Activated CD4-positive, alpha-beta T cell treated with anti-CD3 and anti-CD28 coated beads for 36 hours (primary cell): Measurements from ENCODE around the gene PCDHGB4. TPM values are rescaled to one million over a fixed set of nuclear protein-coding genes. Genes with fewer than 3 reads are reported as not detected.
"Not testable (repeated sequence)": the region's sequence is repeated elsewhere in the genome, so short reads cannot be mapped to it uniquely, and the experiment has no call there.

Experiments
- ATAC-seq: fragments of 200-7000 bp; cut with Tn5 transposase; one replicate; pipeline ENCODE4 v1.10.0; 2021; ENCODE audit warnings: mild to moderate bottlenecking, moderate library complexity
- CTCF ChIA-PET: fragments of 350-600 bp; sonication (Branson Sonifier 250); formaldehyde crosslinking; loops from one replicate; lab custom pipeline; 2021; ENCODE audit warnings: antibody characterized with exemption; lab: Charles Lee
- POLR2A ChIA-PET: fragments of 350-600 bp; sonication (Branson Sonifier 250); formaldehyde crosslinking; loops from one replicate; lab custom pipeline; 2021; ENCODE audit warnings: antibody characterized with exemption, inconsistent platforms; lab: Charles Lee
- DNase-seq: peaks from one replicate; pipeline ENCODE4 v3.0.0-alpha.2; 2020
- H3K27ac Mint-ChIP-seq: one replicate; pipeline ENCODE4 v1.8.0; 2021; ENCODE audit warnings: mixed read lengths
- H3K27me3 Mint-ChIP-seq: one replicate; pipeline ENCODE4 v1.8.0; 2021; ENCODE audit warnings: mixed read lengths
- H3K36me3 Mint-ChIP-seq: one replicate; pipeline ENCODE4 v1.8.0; 2021; ENCODE audit warnings: low read depth, mixed read lengths
- H3K4me1 Mint-ChIP-seq: one replicate; pipeline ENCODE4 v1.8.0; 2021; ENCODE audit warnings: mixed read lengths
- H3K4me3 Mint-ChIP-seq: one replicate; pipeline ENCODE4 v1.8.0; 2021; ENCODE audit warnings: mild to moderate bottlenecking, moderate library complexity, mixed read lengths
- H3K9me3 Mint-ChIP-seq: one replicate; pipeline ENCODE4 v1.8.0; 2021; ENCODE audit warnings: low read depth, mixed read lengths
- intact Hi-C, 2 experiments: fragments of 100-400 bp; cut with DNase I in 1 of 2; cut with micrococcal nuclease in 1 of 2; formaldehyde crosslinking; loops; one replicate each; pipeline versions ENCODE4 v1.14.2 to v1.15.1; 2022 to 2024; cut with DNase I, micrococcal nuclease
- total RNA-seq, 2 experiments: library from RNA; stranded (reverse); gene quantifications; one replicate each; pipeline ENCODE4 v1.2.3, GENCODE V29; 2021

The PCDHGB4 gene
- total RNA-seq: under 1 TPM in 1 of 2 experiments, not detected in 1; 0.09 TPM

- H3K4me3 Mint-ChIP-seq: peak within 1 kb of the TSS; percentile 23
- POLR2A ChIA-PET: interaction anchor here (0.6 kb wide), 1 partner anchor 127 kb away, joined by 3 read pairs; no protein-coding TSS in a partner anchor
- H3K4me1 Mint-ChIP-seq, intact Hi-C loops, H3K27ac Mint-ChIP-seq: not testable (repeated sequence)
- CTCF ChIA-PET: interaction anchor here (1.2 to 1.3 kb wide), 2 partner anchors 10 to 43 kb away, joined by 3 read pairs; partner anchors contain the start of gene PCDHGB5
- peaks cover 42% of the 10 kb centered on the region for H3K9me3 Mint-ChIP-seq
- DNase-seq: peak; percentile 56
- peaks cover 18% of the 10 kb centered on the region for H3K36me3 Mint-ChIP-seq
- peaks cover 71% of the 10 kb centered on the region for H3K27me3 Mint-ChIP-seq
- ATAC-seq: peak; percentile 68
These were observed at the start of gene PCDHGB4 for GRCh38 chr5:141387557-141388311. Gene PCDHGB4 (plus strand): TSS chr5:141387698. CDS start chr5:141387885, 187 bp downstream.

DNA sequence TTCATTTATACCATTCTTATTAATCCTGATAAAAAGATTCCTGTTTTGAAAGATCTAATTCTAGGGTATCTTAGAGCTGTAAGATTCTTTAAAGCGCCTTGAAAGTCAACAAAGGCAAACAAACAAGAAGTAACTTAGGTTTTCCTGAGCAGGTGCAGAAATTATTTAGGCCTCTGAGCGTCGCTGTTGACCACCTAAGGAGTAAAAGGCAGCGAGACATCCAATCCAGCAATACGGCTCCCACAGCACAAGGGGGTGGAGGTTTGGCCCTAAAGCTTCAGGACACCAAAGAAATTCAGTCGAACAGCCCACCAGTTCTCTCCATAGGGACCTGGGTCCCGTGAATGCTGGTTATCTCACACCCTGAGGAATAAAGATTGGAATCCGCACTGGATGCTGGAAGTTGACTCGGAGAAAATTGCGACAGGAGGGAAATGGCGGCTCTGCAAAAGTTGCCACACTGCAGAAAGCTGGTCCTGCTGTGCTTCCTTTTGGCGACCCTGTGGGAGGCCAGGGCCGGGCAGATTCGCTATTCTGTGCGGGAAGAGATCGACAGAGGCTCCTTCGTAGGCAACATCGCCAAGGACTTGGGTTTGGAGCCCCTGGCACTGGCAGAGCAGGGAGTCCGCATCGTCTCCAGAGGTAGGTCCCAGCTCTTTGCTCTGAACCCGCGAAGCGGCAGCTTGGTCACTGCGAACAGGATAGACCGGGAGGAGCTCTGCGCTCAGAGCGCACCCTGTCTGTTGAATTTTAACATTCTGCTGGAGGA, 48.8 kb upstream of the PCDHGB4 start, which contains the start of gene PCDHGA2:
Gene PCDHGA2, plus strand, starts transcription at position 223 of the 769 bp plus-strand sequence.
- H3K27ac Mint-ChIP-seq: no peak within 1 kb of the TSS
- peaks cover 46% of the 10 kb centered on the region for H3K9me3 Mint-ChIP-seq
- peaks cover 65% of the 10 kb centered on the region for H3K27me3 Mint-ChIP-seq
- H3K36me3 Mint-ChIP-seq: peaks cover 22% of the 10 kb centered on the region
- H3K4me3 Mint-ChIP-seq: peak within 1 kb of the TSS; percentile 15
- DNase-seq: peak; percentile 39
- no peak for ATAC-seq
- intact Hi-C loops: no loop called here
- no peaks in the 10 kb centered on the region for H3K4me1 Mint-ChIP-seq
- POLR2A ChIA-PET: no interaction called here
- CTCF ChIA-PET: interaction anchor here (0.6 to 3.4 kb wide), 14 partner anchors 11 to 225 kb away, joined by 3 to 22 read pairs (median 4); partner anchors contain the start of genes PCDHGA10, PCDHGA11, PCDHGA5 and PCDHGA8

GRCh38 chr5:141340781-141341354, 46.6 kb upstream of the PCDHGB4 start:
- H3K27ac Mint-ChIP-seq, POLR2A ChIA-PET, H3K4me3 Mint-ChIP-seq, H3K4me1 Mint-ChIP-seq, ATAC-seq, DNase-seq: not testable (repeated sequence)
- peaks cover 68% of the 10 kb centered on the region for H3K27me3 Mint-ChIP-seq
- CTCF ChIA-PET: interaction anchor here (3.4 kb wide), 1 partner anchor 13 kb away, joined by 22 read pairs; no protein-coding TSS in a partner anchor
- H3K9me3 Mint-ChIP-seq: peaks cover 52% of the 10 kb centered on the region
- peaks cover 31% of the 10 kb centered on the region for H3K36me3 Mint-ChIP-seq
- intact Hi-C loops: loop anchor here in 1 of 2 experiments (10.0 kb wide), 1 partner anchor 236 kb away; the partner anchor contains the start of gene PCDHB3

GRCh38 chr5:141342773-141343172, 44.7 kb upstream of the PCDHGB4 start:
- ATAC-seq (no peak), DNase-seq (no peak)
- peaks cover 47% of the 10 kb centered on the region for H3K9me3 Mint-ChIP-seq
- POLR2A ChIA-PET: no interaction called here
- H3K27me3 Mint-ChIP-seq: peaks cover 65% of the 10 kb centered on the region
- intact Hi-C loops: loop anchor here in 1 of 2 experiments (10.0 kb wide), 1 partner anchor 238 kb away; the partner anchor contains the start of gene PCDHB3
- CTCF ChIA-PET: interaction anchor here (0.6 to 2.4 kb wide), 4 partner anchors 22 to 642 kb away, joined by 3 to 9 read pairs (median 4); partner anchors contain the start of genes PCDHGA10, TAF7 and ZMAT2
- no peaks in the 10 kb centered on the region for H3K4me1 Mint-ChIP-seq
- no peak overlapping the region for H3K27ac Mint-ChIP-seq
- peaks cover 33% of the 10 kb centered on the region for H3K36me3 Mint-ChIP-seq
- no peak overlapping the region for H3K4me3 Mint-ChIP-seq

- no peak for ATAC-seq
- intact Hi-C loops: loop anchor here in 1 of 2 experiments (10.0 kb wide), 1 partner anchor 239 kb away; the partner anchor contains the start of gene PCDHB3
- POLR2A ChIA-PET: no interaction called here
- peaks cover 62% of the 10 kb centered on the region for H3K27me3 Mint-ChIP-seq
- DNase-seq: peak; percentile 43
- H3K4me3 Mint-ChIP-seq: peak within 1 kb of the TSS; percentile 43
- peaks cover 27% of the 10 kb centered on the region for H3K36me3 Mint-ChIP-seq
- CTCF ChIA-PET: interaction anchor here (0.6 to 2.4 kb wide), 12 partner anchors 9 to 195 kb away, joined by 3 to 10 read pairs (median 4); partner anchors contain the start of genes PCDHGA1, PCDHGA10, PCDHGA12 and TAF7
- no peaks in the 10 kb centered on the region for H3K4me1 Mint-ChIP-seq
- no peak within 1 kb of the TSS for H3K27ac Mint-ChIP-seq
- H3K9me3 Mint-ChIP-seq: peaks cover 41% of the 10 kb centered on the region
These were observed 44.1 kb upstream of the PCDHGB4 start, which contains the start of gene PCDHGA3 for GRCh38 chr5:141343242-141343952. Gene PCDHGA3 (plus strand): TSS chr5:141343829. CDS start chr5:141344034, 205 bp downstream.

DNA sequence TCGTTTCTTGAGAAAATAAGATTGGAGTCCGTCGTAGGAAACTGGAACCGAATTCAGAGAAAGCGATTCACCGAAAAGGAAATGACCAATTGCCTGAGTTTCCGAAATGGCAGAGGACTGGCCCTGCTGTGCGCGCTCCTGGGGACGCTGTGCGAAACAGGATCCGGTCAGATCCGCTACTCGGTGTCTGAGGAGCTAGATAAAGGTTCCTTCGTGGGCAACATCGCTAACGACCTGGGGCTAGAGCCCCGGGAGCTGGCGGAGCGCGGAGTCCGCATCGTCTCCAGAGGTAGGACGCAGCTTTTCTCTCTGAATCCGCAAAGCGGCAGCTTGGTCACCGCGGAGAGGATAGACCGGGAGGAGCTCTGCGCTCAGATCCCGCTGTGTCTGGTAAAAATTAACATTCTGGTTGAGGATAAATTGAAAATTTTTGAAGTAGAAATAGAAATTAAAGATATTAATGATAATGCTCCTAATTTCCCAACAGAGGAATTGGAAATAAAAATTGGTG, 43.5 kb upstream of the PCDHGB4 start:
- ChIA-PET CTCF (interaction anchor here (0.6 to 2.4 kb wide), 14 partner anchors 9 to 642 kb away, joined by 3 to 10 read pairs (median 4); partner anchors contain the start of genes PCDHGA1, PCDHGA10, PCDHGA12 and TAF7), POLR2A (no interaction called here)
- Mint-ChIP-seq H3K27me3 (peaks cover 61% of the 10 kb centered on the region), H3K4me3 (peak overlapping the region; percentile 43), H3K9me3 (peaks cover 35% of the 10 kb centered on the region), H3K27ac (no peak overlapping the region), H3K36me3 (peaks cover 25% of the 10 kb centered on the region), H3K4me1 (no peaks in the 10 kb centered on the region)
- intact Hi-C loops: loop anchor here in 1 of 2 experiments (10.0 kb wide), 1 partner anchor 239 kb away; the partner anchor contains the start of gene PCDHB3
- no peak for DNase-seq
- ATAC-seq: no peak

GRCh38 chr5:141345327-141345726, 42.2 kb upstream of the PCDHGB4 start:
- Mint-ChIP-seq H3K27ac (no peak overlapping the region), H3K36me3 (peaks cover 23% of the 10 kb centered on the region), H3K4me3 (no peak overlapping the region), H3K4me1 (no peaks in the 10 kb centered on the region), H3K9me3 (peaks cover 31% of the 10 kb centered on the region), H3K27me3 (peaks cover 60% of the 10 kb centered on the region)
- ATAC-seq (no peak), DNase-seq (no peak)
- ChIA-PET POLR2A (no interaction called here), CTCF (interaction anchor here (2.2 kb wide), 1 partner anchor 15 kb away, joined by 6 read pairs; the partner anchor contains the start of gene PCDHGA1)
- intact Hi-C loops: loop anchor here in 1 of 2 experiments (10.0 kb wide), 1 partner anchor 241 kb away; the partner anchor contains the start of gene PCDHB3

GRCh38 chr5:141346017-141346416, 41.5 kb upstream of the PCDHGB4 start:
- H3K27ac Mint-ChIP-seq, H3K4me1 Mint-ChIP-seq, DNase-seq, ATAC-seq, H3K4me3 Mint-ChIP-seq, POLR2A ChIA-PET: not testable (repeated sequence)
- Mint-ChIP-seq H3K9me3 (peaks cover 31% of the 10 kb centered on the region), H3K36me3 (peaks cover 23% of the 10 kb centered on the region), H3K27me3 (peaks cover 64% of the 10 kb centered on the region)
- intact Hi-C loops: loop anchor here in 1 of 2 experiments (10.0 kb wide), 1 partner anchor 241 kb away; the partner anchor contains the start of gene PCDHB3
- CTCF ChIA-PET: interaction anchor here (0.6 kb wide), 1 partner anchor 221 kb away, joined by 4 read pairs; no protein-coding TSS in a partner anchor

DNA sequence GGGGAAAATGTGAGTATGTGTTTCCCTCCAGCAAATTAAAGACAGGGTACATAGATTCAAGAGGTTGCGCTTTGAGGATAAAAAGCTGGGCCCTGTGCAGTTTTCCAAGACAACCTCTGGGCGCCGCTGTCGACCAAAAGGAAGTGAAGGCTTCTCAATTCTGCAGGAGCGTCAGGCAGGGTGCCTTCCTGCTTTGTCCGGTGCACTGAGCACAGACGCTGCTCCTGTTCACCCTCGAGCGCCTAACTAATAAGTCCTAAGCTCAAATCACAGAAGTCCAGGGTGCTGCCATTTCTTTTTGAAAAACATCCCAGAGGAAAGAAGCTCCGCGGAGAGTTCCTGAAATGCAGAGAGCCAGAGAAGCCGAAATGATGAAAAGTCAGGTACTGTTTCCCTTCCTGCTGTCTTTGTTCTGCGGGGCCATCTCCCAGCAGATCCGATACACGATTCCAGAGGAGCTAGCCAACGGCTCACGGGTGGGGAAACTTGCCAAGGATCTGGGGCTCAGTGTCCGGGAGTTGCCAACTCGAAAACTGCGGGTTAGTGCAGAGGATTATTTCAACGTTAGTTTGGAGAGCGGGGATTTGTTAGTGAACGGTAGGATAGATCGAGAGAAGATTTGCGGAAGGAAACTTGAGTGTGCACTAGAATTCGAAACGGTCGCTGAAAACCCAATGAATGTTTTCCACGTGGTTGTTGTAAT, 37.4 kb upstream of the PCDHGB4 start, which contains the start of gene PCDHGB1:
Gene PCDHGB1, plus strand, starts transcription at position 183 of the 703 bp plus-strand sequence. Its CDS starts 162 bp downstream, at position 345.
- DNase-seq (peak; percentile 68), ATAC-seq (peak; percentile 71)
- peak within 1 kb of the TSS; percentile 31 for H3K4me3 Mint-ChIP-seq
- intact Hi-C loops: loop anchor here (1.0 to 10.0 kb wide), 2 partner anchors 12 to 245 kb away; partner anchors contain the start of gene PCDHB3 (in 1 of the 2)
- POLR2A ChIA-PET: no interaction called here
- H3K4me1 Mint-ChIP-seq: no peaks in the 10 kb centered on the region
- H3K36me3 Mint-ChIP-seq: peaks cover 17% of the 10 kb centered on the region
- H3K27ac Mint-ChIP-seq: no peak within 1 kb of the TSS
- peaks cover 20% of the 10 kb centered on the region for H3K9me3 Mint-ChIP-seq
- CTCF ChIA-PET: interaction anchor here (0.7 to 1.6 kb wide), 6 partner anchors 12 to 208 kb away, joined by 3 to 6 read pairs (median 4); partner anchors contain the start of genes PCDHGA10, PCDHGA12, PCDHGA2 and PCDHGB3
- peaks cover 63% of the 10 kb centered on the region for H3K27me3 Mint-ChIP-seq
